A673 (cell line): Measurements from ENCODE around the gene ACSL6. TPM values are rescaled to one million over a fixed set of nuclear protein-coding genes. Genes with fewer than 3 reads are reported as not detected.

ENCODE experiments used
- BruUV-seq: library from RNA; stranded (reverse); fragments of 400-500 nt; replicated peaks from 2 replicates; lab custom pipeline; 2021; lab: Mats Ljungman, UMichigan
- CTCF ChIA-PET: fragments of 300-600 bp; sonication (Branson Sonifier 250); formaldehyde crosslinking; loops from one replicate; lab custom pipeline; 2022; ENCODE audit warnings: antibody characterized with exemption; lab: Charles Lee
- POLR2A ChIA-PET: fragments of 300-600 bp; sonication (Branson Sonifier 250); formaldehyde crosslinking; loops from one replicate; lab custom pipeline; 2022; ENCODE audit warnings: antibody characterized with exemption; ENCODE audit not compliant: low non-redundant PET; lab: Charles Lee
- DNase-seq: peaks from one replicate; pipeline ENCODE4 v3.0.0-alpha.2; 2015; ENCODE audit warnings: low spot score
- H3K27ac ChIP-seq: fragments of 200-600 bp; sonication (generic); 2 replicates; pipeline ENCODE4 v1.5.1; 2016; ENCODE audit warnings: mixed run types, low read depth, mild to moderate bottlenecking, mixed read lengths, antibody characterized with exemption, low read length; ENCODE audit not compliant: poor library complexity, severe bottlenecking
- H3K27me3 ChIP-seq: fragments of 200-600 bp; sonication (generic); replicated peaks from 2 replicates; pipeline ENCODE4 v1.6.1; 2017; ENCODE audit warnings: mixed run types, low read depth, mild to moderate bottlenecking, mixed read lengths, antibody characterized with exemption, low read length; ENCODE audit not compliant: insufficient read depth, poor library complexity
- H3K36me3 ChIP-seq: fragments of 200-600 bp; sonication (generic); 2 replicates; pipeline ENCODE4 v1.6.1; 2016; ENCODE audit warnings: mixed run types, mild to moderate bottlenecking, mixed read lengths, antibody characterized with exemption, low read length; ENCODE audit not compliant: insufficient read depth, poor library complexity, severe bottlenecking
- H3K4me1 ChIP-seq: fragments of 200-600 bp; sonication (generic); 2 replicates; pipeline ENCODE4 v1.6.1; 2017; ENCODE audit warnings: mixed run types, mild to moderate bottlenecking, mixed read lengths, antibody characterized with exemption, low read length; ENCODE audit not compliant: insufficient read depth, poor library complexity, severe bottlenecking
- H3K4me3 ChIP-seq: fragments of 200-600 bp; sonication (generic); 2 replicates; pipeline ENCODE4 v1.5.1; 2016; ENCODE audit warnings: low read depth, mixed run types, mild to moderate bottlenecking, mixed read lengths, low read length; ENCODE audit not compliant: poor library complexity, severe bottlenecking
- H3K9me3 ChIP-seq: fragments of 200-600 bp; sonication (generic); 2 replicates; pipeline ENCODE4 v1.6.1; 2016; ENCODE audit warnings: mixed run types, low read depth, mild to moderate bottlenecking, mixed read lengths, antibody characterized with exemption, low read length; ENCODE audit not compliant: poor library complexity, severe bottlenecking
- CTCF ChIP-seq: fragments of 300-800, 200-600 bp; sonication (generic); conservative IDR thresholded peaks from 2 replicates; pipeline ENCODE4 v1.5.1; 2017; ENCODE audit warnings: low read depth, mild to moderate bottlenecking, antibody characterized with exemption, low read length, moderate library complexity, mixed read lengths
- EZH2 ChIP-seq: fragments of 200-600 bp; sonication (generic); IDR thresholded peaks from 2 replicates; pipeline ENCODE4 v1.6.1; 2017; ENCODE audit warnings: borderline replicate concordance, low read depth, mild to moderate bottlenecking, mixed read lengths, antibody characterized with exemption, low read length; ENCODE audit not compliant: poor library complexity, severe bottlenecking
- intact Hi-C: fragments of 100-400 bp; cut with micrococcal nuclease; formaldehyde crosslinking; loops from one replicate; pipeline ENCODE4 v1.10.0; 2022; ENCODE audit not compliant: unreplicated experiment
- total RNA-seq: library from RNA; stranded (reverse); gene quantifications from 2 replicates; pipeline ENCODE4 v1.2.3, GENCODE V29; 2021

ACSL6 gene
- total RNA-seq, 1 experiment from 2014 or later, result not detected

GRCh38 chr5:132002757-132003156, 8.7 kb downstream of the ACSL6 start:
- Histone ChIP-seq H3K27ac (no peak overlapping the region), H3K27me3 (no peaks in the 10 kb centered on the region), H3K4me1 (no peaks in the 10 kb centered on the region), H3K9me3 (no peaks in the 10 kb centered on the region), H3K4me3 (no peak overlapping the region), H3K36me3 (no peaks in the 10 kb centered on the region)
- DNase-seq, result no peak
- intact Hi-C loops, result no loop called here
- no TSS peak for BruUV-seq
- POLR2A ChIA-PET, result no interaction called here
- TF ChIP-seq CTCF (no peak), EZH2 (no peak)
- CTCF ChIA-PET, result no interaction called here

- ChIA-PET CTCF (no interaction called here), POLR2A (no interaction called here)
- TF ChIP-seq CTCF (no peak), EZH2 (no peak)
- Histone ChIP-seq H3K27me3 (no peaks in the 10 kb centered on the region), H3K4me3 (no peak overlapping the region), H3K9me3 (no peaks in the 10 kb centered on the region), H3K36me3 (no peaks in the 10 kb centered on the region), H3K27ac (no peak overlapping the region), H3K4me1 (no peaks in the 10 kb centered on the region)
- BruUV-seq, result no TSS peak
- intact Hi-C loops, result no loop called here
- DNase-seq, result no peak
These were observed 9.6 kb downstream of the ACSL6 start for GRCh38 chr5:132001647-132002561.

DNA sequence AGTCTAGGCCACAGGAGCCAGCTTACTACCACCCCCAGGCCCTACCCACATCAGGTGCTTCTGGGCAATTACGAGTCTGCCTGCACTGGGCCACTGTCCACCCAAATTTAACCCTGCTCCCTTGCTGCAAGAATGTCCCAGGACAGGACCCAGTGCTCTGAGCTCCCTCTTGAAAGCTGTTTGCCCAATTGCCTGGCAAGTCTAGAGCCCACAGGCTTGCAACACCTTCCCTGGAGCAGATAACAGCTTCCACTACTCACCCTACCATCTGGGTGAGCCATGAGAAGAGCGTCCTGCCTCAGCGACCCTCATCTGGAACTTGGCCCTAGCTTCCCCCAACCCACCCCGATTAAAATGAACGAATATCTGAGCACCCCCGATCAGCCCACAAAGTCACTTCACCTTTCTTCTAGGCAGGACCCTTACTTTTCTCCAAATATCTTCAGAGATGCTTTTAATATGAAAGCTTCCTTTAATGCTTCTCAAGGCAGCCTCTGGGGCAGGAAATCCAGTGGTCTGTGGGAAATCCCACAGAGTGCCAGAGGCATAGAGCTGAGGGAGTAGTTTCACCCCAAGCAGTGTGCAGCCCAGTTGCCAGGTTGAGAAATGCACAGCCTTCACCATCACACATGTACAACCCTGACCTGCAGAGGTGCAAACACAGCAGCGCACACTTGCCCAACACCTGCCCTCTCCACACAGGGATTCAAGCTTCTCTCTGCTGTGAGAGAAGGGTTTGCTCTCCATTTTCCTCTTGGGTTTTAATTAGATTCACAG, 10.6 kb downstream of the ACSL6 start:
- Histone ChIP-seq H3K9me3 (no peaks in the 10 kb centered on the region), H3K36me3 (no peaks in the 10 kb centered on the region), H3K27ac (no peak overlapping the region), H3K27me3 (no peaks in the 10 kb centered on the region), H3K4me3 (no peak overlapping the region), H3K4me1 (no peaks in the 10 kb centered on the region)
- intact Hi-C loops, result no loop called here
- DNase-seq, result no peak
- no peak for TF ChIP-seq EZH2
- ChIA-PET CTCF (no interaction called here), POLR2A (interaction anchor here (0.7 kb wide), 1 partner anchor 489 kb away, joined by 5 read pairs; no protein-coding TSS in a partner anchor)
- BruUV-seq, result no TSS peak
